Measurements from ENCODE around the gene IL23A.

- no peak; the same call in 1 of the 2 replicates for TF ChIP-seq CTCF (conservative IDR thresholded peaks at IDR 0.05)
- TF ChIP-seq EZH2 (IDR thresholded peaks at IDR 0.05; ENCODE audit: low read depth): no peak
Observed at GRCh38 chr12:56315622-56316473, 22.8 kb upstream of the IL23A start, which contains the start of gene CNPY2.

Data from PC-9 (cell line).